Stimulated activated CD4-positive, alpha-beta T cell treated with anti-CD3 and anti-CD28 coated beads, Interleukin-4, amount 100 ng/mL, for 4 hours (primary cell): Measurements from ENCODE around the gene ZNHIT6.
"Not testable (repeated sequence)": the region's sequence is repeated elsewhere in the genome, so short reads cannot be mapped to it uniquely, and the experiment has no call there.

Source experiments
- DNase-seq, 2 experiments: peaks; one replicate each; pipeline ENCODE4 v3.0.0-alpha.2; 2020

ZNHIT6 gene

DNA sequence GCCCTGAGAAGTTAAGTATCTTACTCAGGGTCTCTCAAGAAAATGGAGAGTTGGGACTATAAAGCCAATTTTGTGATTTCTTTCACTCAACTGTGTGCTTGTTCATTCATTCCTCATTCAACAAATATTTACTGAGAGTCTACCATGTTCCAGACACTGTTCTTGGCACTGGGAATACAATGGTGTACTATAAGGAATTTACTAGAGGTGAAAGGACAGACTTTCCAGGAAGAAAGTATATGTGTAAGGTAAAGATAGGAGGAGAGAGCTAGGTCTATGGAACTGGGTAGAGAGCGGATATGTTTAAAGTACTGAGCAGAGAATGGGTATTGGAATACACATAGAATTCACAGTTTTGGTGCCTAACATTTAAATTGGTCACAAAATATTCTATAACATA, 42.3 kb downstream of the ZNHIT6 start:
- DNase-seq, result no peak

DNA sequence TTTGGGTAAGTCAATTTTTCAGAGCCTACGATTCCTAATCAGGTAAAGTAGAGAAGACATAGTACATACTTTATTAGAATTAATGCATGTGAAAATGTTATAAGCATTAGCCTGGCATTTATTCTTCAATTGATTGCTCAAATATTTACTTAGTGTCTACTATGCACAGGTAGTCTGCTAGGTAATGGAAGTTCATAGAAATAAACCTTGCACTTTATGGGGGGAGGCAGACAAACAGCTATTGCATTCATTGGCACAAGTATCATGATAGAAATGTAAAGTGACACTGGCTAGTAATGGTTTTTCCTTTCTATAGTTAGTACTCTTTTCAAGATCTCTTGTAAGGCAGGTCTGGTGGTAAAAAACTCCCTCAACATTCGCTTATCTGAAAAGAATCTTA, 44.9 kb downstream of the ZNHIT6 start:
- DNase-seq, result no peak

DNA sequence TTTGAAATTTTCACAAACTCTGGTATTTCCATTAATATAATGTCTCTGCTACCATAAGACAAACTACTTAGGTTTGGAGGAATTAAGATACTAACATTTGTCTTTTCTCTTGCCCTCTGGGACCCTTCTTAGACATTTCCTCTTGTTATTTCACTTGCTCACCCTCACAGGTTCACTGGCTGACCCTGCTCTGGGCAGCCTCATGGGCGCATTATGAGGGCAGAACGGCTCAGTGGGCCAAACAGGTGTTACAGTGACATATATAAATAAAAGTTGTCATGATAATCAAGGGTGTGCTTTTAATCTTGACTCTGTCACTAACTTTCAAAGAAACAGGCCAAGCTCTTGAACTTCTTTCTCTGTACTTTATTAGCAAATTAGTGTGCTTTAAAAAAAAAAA, 46.5 kb downstream of the ZNHIT6 start:
- DNase-seq, result no peak

DNA sequence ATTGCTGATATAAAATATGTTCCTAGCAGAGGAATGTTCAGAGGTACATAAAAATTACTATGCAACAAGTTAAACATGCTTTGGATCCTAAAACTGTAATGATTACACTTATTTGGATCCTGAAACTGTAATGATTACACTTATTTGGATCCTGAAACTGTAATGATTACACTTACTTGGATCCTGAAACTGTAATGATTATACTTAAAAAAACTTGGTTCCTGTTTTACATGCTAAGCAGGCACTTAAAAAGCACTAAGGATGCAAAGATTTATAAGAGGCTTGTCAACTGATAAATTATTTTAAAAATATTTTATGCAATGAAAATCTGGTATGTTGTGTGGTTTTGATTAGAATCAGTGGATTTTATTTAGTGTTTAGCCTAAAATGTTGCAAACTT, 47.7 kb downstream of the ZNHIT6 start:
- no peak for DNase-seq

DNA sequence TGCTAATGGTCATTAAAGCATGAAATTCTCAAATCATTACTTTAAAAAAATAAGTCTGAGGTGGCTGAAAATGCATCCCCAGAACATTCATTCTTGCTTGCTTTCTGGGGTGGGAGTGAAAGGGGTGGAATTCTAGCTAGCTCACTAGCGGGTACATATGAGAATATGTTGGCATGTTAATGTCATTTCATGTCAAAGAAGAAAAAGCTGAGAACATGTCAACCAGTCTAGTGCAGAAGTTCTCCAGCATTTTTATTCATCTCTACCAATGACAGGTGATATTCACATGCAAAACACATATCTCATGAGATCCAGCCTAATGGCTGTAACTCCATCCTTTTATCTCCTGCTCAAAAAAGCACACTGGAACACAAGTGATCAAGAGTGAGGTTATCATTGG, 49.1 kb downstream of the ZNHIT6 start:
- no peak for DNase-seq

DNA sequence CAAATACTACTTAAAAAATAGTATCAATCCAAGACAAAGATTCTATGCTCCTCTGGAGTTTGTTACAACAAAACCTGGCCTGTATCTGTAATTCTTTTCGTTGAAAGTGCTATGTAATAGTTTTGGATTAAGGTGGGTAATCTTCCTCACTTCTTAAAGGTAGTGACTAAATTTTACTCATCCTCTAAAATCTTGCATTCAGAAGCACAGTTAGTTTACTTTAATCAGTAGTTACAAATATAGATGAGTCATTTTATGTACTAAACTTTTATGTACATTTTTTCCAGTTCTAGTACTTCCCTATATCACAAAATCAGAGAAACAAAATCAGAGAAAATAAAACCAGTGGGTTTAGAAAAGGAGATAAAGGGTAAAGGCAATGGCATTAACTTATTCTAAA, 51.3 kb downstream of the ZNHIT6 start:
- DNase-seq, result no peak

DNA sequence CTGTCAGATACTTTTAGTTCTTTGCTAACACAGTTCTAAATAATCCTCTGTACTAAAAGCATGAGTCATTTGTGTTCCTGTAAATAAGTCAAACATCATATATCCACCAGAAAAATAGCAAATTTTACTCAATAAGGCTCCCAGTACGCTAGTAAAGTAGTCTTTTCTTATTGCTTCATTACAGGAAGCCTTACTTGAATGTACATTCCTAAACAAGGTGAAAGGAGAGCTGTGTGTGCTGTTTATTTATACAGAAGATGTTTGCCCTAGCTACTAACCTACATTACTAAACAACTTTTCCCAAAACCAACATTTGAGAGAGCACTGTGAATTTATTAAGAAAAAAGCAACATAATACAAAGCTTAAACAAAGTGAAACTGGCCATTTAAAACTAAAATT, 52.0 kb downstream of the ZNHIT6 start:
- DNase-seq, result no peak

DNA sequence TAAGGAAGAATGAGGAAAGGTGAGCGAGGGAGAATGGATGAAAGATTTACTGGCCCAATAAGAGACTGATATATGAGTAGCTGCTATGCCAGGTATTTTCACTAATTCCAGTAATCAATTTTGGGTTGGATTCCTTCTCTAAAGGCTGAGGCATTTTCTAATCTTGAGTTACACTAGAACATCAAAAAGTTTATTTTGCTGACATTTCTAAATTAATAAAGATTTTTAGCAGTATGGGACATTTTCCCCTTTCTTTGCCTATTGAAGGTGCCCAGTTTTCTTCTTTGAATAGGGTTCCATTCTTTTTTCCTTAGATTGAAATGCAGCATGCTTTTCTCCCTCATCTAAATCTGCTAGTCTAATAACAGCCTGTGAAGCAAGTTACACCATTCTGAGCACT, 52.9 kb downstream of the ZNHIT6 start:
- no peak for DNase-seq

DNA sequence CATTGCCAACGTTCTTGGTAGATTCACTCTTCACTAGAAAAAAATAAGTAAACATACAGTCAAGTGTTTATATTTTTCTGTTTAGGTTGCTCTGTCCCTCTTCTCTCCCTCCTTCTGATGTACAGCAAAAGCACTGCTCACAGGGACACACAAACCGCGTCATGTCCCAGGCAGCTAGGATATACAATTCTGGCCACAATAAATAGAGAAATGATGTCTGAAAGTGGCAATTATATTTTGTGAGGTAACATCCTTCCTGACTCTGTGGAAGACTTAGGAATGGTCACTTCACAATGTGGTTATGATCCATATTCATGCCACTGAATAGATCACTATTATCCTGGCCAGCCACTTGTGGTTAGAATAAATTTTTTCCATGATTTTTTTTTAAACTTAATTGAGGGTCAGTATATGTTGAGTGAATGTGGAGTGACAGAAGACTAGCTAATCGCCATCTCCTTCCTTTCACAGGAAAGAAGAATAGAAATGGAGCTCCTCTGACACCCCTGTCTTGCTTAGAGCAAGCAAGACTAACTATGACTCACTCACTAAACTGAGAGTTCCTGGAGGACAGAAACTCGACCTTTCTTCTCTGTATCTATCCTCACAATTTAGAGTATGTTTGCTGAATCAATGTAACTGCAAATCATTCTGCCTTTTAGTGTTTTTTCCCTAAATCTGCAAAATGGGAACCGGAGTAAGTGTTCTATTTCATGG, 54.0 kb downstream of the ZNHIT6 start:
- no peak for DNase-seq

DNA sequence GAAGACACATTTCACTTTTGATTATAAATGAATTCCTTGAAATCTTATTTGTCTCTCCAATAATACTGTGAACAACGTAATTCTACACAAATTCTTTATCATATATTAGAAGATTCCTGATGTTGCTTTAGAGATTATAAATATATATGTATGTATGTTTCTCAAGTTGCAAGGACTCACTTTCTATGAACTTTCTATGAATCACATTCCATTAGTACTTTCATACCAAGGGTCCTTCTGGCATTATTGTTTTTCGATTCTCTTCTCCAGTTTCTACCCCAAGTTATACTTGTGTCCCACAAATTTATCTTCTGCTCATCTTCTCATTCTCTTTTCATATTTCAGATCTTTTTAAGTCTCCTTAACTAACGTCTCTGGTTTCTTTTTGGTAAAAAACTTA, 55.9 kb downstream of the ZNHIT6 start:
- DNase-seq, result no peak

DNA sequence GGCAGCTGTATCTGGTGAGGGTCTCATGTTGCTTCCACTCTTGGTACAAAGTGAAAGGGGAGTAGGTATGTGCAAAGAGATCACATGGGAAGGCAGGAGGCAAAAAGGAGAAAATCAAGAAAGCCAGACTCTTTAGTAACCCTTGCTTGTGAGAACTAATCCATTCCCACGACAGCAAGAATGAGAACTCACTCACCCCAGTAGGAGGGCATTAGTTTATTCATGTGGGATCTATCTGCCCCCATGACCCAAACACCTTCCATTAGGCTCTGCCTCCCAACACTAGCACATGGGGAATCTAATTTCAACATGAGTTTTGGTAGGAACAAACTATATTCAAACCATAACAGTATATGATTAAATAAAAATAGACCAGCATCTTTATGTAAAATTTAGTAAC, 57.6 kb downstream of the ZNHIT6 start:
- no peak for DNase-seq

DNA sequence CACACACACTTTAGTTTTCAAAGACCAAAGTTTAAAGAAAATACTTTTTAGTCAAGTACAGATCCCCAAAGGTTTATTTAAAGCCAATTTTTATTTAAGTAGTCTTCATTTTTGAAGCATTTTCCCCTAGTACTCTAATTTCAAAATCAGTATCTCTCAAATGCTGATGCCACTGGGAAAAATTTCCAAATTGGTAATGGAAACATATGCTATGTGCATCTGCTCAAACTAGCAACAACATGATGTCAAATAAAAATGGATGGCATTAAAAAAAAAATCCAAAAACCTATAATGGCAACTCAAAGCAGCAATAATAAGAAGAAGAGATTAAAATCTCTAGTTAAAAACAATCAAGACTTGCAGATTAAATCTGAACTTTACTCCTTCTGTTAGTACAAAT, 58.6 kb downstream of the ZNHIT6 start:
- no peak for DNase-seq

DNA sequence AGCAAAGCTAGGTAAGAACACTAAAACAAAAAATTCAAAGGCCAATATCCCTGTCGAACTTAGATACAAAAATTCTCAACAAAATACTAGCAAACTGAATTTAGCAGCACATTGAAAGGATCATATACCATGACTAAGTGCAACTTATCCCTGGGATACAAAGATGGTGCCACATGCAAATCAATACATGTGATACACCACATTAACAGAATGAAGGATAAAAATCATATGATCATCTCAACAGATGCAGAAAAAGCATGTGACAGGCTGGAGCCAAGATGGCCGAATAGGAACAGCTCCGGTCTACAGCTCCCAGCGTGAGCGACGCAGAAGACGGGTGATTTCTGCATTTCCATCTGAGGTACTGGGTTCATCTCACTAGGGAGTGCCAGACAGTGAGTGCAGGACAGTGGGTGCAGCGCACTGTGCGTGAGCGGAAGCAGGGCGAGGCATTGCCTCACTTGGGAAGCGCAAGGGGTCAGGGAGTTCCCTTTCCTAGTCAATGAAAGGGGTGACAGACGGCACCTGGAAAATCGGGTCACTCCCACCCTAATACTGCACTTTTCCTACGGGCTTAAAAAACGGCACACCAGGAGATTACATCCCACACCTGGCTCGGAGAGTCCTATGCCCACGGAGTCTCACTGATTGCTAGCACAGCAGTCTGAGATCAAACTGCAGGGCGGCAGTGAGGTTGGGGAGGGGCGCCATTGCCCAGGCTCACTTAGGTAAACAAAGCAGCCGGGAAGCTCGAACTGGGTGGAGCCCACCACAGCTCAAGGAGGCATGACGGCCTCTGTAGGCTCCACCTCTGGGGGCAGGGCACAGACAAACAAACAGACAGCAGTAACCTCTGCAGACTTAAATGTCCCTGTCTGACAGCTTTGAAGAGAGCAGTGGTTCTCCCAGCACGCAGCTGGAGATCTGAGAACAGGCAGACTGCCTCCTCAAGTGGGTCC, 66.4 kb downstream of the ZNHIT6 start:
- DNase-seq, result not testable (repeated sequence)

DNA sequence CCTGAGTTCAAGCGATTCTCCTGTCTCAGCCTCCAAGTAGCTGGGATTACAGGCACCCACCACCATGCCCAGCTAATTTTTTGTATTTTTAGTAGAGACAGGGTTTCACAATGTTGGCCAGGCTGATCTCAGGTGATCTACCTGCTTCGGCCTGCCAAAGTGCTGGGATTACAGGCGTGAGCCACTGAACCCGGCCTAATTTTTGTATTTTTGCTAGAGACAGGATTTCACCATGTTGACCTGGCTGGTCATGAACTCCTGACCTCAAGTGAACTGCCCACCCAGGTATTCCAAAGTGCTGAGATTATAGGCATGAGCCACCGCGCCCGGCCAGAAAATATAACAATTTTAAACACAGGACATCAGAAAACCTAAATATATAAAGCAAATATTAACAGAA, 68.3 kb downstream of the ZNHIT6 start:
- not testable (repeated sequence) for DNase-seq

DNA sequence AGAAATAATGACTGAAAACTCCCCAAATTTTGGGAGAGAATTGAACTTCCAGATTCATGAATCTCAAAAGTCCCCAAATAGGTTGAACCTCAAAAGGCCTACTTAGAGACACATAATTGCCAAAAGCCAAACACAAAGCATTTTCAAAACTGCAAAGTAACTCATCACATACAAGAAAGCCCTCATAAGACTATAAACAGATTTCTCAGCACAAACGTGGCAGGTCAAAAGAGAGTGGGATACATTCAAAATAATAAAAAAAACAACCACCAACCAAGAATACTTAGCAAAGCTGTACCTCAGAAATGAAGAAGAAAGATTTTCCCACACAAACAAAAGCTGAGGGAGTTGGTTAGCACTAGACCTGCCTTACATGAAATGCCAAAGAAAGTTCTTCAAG, 69.8 kb downstream of the ZNHIT6 start:
- no peak for DNase-seq

DNA sequence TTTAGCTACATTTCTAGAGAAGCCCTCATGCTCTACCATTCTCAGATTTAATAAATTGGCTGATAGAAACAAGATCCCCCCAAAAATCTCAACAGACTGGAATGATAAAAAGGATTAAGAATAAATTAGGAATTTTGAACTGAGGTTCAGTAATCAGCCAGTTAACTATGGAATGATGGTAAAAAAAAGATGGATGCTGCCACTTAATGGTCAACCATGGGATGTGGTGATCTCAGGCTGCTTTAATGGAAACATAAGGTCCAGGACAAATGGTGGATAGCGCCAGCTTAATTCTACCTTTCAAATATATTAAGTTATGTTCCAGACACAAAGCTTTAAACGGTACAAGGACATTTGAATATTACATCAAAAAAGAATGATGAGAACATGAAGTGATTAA, 77.7 kb downstream of the ZNHIT6 start:
- no peak for DNase-seq

DNA sequence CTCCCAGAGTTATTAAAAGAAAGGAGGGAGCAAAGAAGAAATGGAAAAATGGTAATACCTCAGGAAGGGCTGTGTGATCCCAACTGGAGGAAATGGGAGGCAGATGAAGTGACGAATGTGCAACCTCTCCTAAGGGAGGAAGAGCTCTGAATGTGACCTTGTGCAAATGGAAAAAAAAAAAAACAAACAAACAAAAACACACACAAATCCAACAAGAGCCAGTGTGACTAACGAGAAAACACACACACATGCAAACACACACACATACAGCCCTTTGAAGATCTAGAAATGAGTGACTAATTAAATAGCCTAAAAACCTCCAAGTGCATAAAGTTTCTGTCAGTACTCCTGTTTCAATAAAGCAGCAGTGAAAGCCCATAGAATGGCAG, 78.7 kb downstream of the ZNHIT6 start:
- no peak for DNase-seq

DNA sequence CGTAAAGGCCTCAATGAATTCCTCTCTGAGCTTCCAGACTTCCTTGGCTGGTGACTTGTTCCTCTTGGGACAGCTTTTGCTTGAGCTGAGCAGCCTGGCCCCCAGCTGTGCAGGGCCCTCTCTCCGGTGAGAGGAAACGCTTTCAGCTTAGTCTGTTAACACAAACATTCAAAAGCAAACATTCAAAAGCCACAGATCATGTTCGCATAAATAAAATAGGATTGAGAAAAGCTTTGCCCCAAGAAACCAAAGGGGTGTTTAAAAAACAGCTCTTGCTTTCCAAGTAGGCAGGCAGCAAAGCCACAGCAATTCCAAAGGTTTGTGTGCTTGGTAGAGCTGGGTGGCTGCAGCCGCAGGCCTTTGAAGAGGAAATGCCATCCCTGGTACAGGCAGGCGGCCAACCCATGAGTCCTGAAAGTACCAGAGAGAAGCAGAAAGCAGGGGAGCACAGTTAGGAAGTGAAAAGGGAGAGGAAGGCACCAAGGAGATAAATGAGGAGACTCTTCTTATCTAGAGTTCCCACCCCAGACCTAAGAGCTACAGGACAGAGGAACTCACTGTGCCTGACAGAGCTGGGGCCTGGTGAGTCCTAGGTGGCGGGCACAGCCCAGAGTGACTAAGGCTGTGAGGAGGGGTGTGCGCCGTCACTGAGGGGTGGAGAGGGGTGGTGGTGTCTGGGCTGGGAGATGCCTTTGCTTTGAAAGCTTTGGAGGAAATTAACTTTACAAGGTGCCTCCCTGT, 79.3 kb downstream of the ZNHIT6 start:
- no peak for DNase-seq

DNA sequence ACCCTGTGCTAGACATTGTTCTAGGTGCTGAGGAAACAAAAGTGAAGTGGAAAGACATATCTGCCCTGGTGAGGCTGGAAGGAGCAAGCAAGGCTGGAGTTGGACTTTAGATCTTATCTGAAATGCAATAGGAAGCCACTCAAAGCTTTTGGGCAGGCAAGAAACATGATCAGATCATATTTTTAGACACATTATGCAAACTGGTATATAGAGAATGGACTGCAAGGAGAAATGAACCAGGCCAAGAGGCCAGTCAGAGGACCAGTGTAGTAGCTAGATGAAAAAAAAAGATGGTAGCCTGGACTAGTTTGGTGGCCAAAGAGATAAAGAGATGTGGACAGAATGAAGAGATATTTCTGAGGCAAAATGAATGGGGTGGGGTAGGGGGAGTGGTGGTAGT, 81.4 kb downstream of the ZNHIT6 start:
- DNase-seq, result no peak

DNA sequence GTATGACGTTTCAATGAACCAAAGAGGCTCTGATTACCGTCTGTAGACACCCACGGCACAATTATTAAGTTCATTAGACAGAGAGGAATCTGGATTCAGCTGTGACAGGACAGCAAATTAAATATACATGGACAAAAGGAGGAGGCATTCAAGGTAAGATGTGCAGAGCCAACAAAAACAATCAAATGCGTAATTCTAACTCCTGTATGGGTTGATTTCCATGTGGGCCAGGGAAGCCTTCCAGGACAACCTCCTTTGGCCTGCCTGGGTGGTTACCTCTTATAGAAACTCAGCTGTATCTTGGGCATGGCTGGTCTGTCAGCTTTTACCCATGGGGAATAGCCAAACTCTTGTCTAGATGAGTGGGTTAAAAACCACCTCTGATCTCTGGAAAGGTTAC, 83.9 kb downstream of the ZNHIT6 start:
- no peak for DNase-seq

DNA sequence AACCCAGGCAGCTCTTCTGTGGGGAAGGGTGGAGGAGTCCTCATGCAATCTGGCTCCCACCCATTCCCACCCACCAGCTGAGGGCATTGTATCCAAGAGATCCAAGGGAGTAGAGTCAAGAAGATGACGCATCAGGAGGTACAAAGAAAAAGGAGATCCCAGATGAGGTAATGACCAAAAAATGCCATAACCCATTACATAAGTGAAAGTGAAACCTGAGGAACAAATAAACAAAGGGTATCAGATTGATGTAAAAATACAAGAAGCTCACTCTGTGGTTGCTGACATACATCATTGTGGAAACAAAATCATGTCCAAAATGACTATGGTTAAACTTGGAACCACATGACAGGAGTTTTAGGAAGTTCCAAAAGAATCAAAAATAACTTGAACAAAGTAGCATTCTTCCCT, 85.2 kb downstream of the ZNHIT6 start:
- DNase-seq, result no peak

DNA sequence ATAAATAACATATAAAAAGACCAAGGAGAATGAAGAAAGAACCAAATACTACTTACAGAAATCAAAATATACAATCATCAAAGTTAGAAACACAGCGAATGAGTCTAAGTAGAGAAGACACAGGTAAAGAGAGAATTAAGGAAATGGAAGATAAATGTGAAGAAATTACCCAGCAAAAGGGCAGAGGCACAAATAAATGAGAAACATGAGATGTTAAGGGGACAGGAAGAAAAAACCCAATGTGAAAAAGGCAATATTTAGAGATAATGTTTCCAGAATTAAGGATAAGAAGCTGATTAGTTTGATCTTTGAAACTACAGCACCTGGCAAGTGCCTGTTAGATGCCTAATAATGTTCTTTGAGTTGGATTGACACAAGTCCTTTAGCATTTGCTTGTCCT, 86.8 kb downstream of the ZNHIT6 start:
- no peak for DNase-seq

DNA sequence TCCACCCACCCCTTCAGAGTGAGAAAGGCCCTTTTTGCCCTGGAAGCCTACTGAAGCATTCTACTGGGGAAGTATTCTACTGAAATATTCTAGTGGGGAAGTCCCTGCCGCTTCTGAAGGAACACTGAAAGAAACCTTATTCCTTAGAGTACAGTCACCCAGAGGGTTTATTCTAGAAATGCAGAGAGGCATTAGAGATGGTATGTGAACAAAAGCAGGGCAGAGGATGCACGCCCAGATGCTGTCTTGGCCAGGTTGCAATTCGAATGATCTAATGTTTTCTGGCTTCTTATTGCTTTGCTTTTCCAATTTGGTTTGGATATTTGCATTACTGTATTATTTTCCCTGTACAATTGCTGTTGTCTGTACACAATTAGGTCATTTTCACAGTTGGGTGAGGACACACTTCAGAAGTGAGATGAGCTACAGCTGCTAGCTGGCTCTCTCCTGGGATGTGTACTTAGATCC, 90.6 kb downstream of the ZNHIT6 start:
- no peak for DNase-seq

DNA sequence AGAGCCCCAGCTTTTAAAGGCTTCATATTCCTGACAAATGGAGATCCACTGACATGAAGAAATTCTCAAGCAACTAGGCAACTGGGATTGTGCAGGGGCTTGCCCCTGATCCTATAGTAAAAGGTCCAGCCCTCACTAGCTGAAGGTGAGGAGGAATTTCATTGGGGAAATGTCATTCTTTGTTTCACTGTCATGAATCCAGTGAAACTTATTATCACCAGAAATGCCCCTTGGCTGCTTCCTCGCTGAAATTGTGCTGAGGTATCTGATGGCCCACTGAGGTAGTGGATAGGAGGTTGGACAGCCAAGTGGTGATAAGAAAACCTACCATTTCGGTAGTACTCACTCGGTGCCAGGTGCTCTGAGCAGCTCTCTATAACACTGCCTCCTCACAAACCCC, 91.5 kb downstream of the ZNHIT6 start:
- no peak for DNase-seq
